CD4-positive, CD25-positive, alpha-beta regulatory T cell (primary cell): ENCODE results near the gene ATP8A2. TPM values are rescaled to one million over a fixed set of nuclear protein-coding genes. Genes with fewer than 3 reads are reported as not detected.

Source experiments
- ATAC-seq, 2 donors: fragments of 150-1000 bp; cut with Tn5 transposase; one replicate each; pipeline ENCODE4 v1.10.0; 2021; ENCODE audit warnings: low read depth in 2 of 2, moderate number of reproducible peaks in 2 of 2, moderate library complexity in 1 of 2
- DNase-seq, 3 donors: peaks; one replicate each; pipeline versions ENCODE4 v3.0.0 to v3.0.0-alpha.2; 2012 to 2022; ENCODE audit warnings: mixed read lengths in 1 of 3
- H3K27ac ChIP-seq: one replicate; pipeline ENCODE4 v1.7.0; 2013; ENCODE audit warnings: mild to moderate bottlenecking, low read length; ENCODE audit not compliant: insufficient read depth, poor library complexity, severe bottlenecking
- H3K27me3 ChIP-seq: one replicate; pipeline ENCODE4 v1.7.0; 2013; ENCODE audit warnings: low read length; ENCODE audit not compliant: control insufficient read depth, insufficient read depth
- H3K36me3 ChIP-seq: one replicate; pipeline ENCODE4 v1.7.0; 2013; ENCODE audit warnings: mild to moderate bottlenecking, low read length, moderate library complexity; ENCODE audit not compliant: control insufficient read depth, insufficient read depth
- H3K4me1 ChIP-seq: 2 replicates; pipeline ENCODE4 v1.7.0; 2013; ENCODE audit warnings: mild to moderate bottlenecking, low read length; ENCODE audit not compliant: insufficient read depth, control insufficient read depth, poor library complexity, severe bottlenecking
- H3K4me3 ChIP-seq: one replicate; pipeline ENCODE4 v1.7.0; 2013; ENCODE audit warnings: low read depth, mild to moderate bottlenecking, low read length, moderate library complexity
- H3K9me3 ChIP-seq, 2 experiments: 1 replicate in 1 of 2; 2 replicates in 1 of 2; pipeline ENCODE4 v1.7.0; 2013; ENCODE audit warnings: low read length in 2 of 2, mild to moderate bottlenecking in 1 of 2, moderate library complexity in 1 of 2; ENCODE audit not compliant: control insufficient read depth in 2 of 2
- H3K27ac Mint-ChIP-seq, 3 donors: one replicate each; pipeline ENCODE4 v1.8.0; 2020 to 2022; ENCODE audit warnings: mild to moderate bottlenecking in 3 of 3, mixed read lengths in 3 of 3, moderate library complexity in 2 of 3
- H3K27me3 Mint-ChIP-seq: one replicate; pipeline ENCODE4 v1.8.0; 2022; ENCODE audit warnings: mild to moderate bottlenecking, mixed read lengths
- H3K36me3 Mint-ChIP-seq: one replicate; pipeline ENCODE4 v1.8.0; 2020; ENCODE audit warnings: mixed read lengths
- H3K4me1 Mint-ChIP-seq, 4 donors: one replicate each; pipeline ENCODE4 v1.8.0; 2020 to 2022; ENCODE audit warnings: mixed read lengths in 4 of 4, mild to moderate bottlenecking in 1 of 4
- H3K4me3 Mint-ChIP-seq, 4 donors: one replicate each; pipeline ENCODE4 v1.8.0; 2020 to 2022; ENCODE audit warnings: mild to moderate bottlenecking in 4 of 4, mixed read lengths in 4 of 4, moderate library complexity in 3 of 4
- H3K9me3 Mint-ChIP-seq, 7 donors: one replicate each; pipeline ENCODE4 v1.8.0; 2020 to 2022; ENCODE audit warnings: mixed read lengths in 7 of 7, mild to moderate bottlenecking in 3 of 7, moderate library complexity in 2 of 7
- polyA plus RNA-seq, 4 donors: library from polyadenylated mRNA; unstranded; fragments of 300-500 nt; fragmentation: Illumina TruSeq; gene quantifications; one replicate each; pipeline ENCODE4 v1.2.3, GENCODE V29; 2021
- total RNA-seq: library from RNA; stranded (reverse); gene quantifications from one replicate; pipeline ENCODE4 v1.2.3, GENCODE V29; 2022

Gene ATP8A2
- total and polyA plus RNA-seq, 5 donors from 2014 or later: 0.29 to 0.68 (median 0.55) TPM

GRCh38 chr13:25886438-25887214, 514.9 kb downstream of the ATP8A2 start:
- H3K36me3 ChIP-seq: no peaks in the 10 kb centered on the region
- ATAC-seq (no peak), DNase-seq (no peak)
- H3K27me3 Mint-ChIP-seq: peaks cover 4% of the 10 kb centered on the region
- no peak overlapping the region for H3K4me3 ChIP-seq
- no peaks in the 10 kb centered on the region for H3K27me3 ChIP-seq
- no peaks in the 10 kb centered on the region for H3K4me1 ChIP-seq
- H3K27ac ChIP-seq: no peak overlapping the region
- H3K27ac Mint-ChIP-seq: no peak overlapping the region
- no peaks in the 10 kb centered on the region for H3K36me3 Mint-ChIP-seq
- peaks cover 9 to 19% (median 14%) of the 10 kb centered on the region in 4 donors for H3K4me1 Mint-ChIP-seq
- no peak overlapping the region for H3K4me3 Mint-ChIP-seq
- H3K9me3 ChIP-seq: no peaks in the 10 kb centered on the region
- no peaks in the 10 kb centered on the region for H3K9me3 Mint-ChIP-seq

GRCh38 chr13:25887962-25888655, 516.3 kb downstream of the ATP8A2 start:
- Histone ChIP-seq H3K4me3 (no peak overlapping the region), H3K27ac (peak overlapping the region; percentile 26), H3K27me3 (no peaks in the 10 kb centered on the region), H3K9me3 (no peaks in the 10 kb centered on the region), H3K4me1 (no peaks in the 10 kb centered on the region), H3K36me3 (no peaks in the 10 kb centered on the region)
- Mint-ChIP-seq H3K36me3 (no peaks in the 10 kb centered on the region), H3K4me1 (peaks cover 7 to 16% (median 13%) of the 10 kb centered on the region in 4 donors), H3K9me3 (peaks cover 0 to 1% (median 0%) of the 10 kb centered on the region in 7 donors), H3K27me3 (peaks cover 5% of the 10 kb centered on the region), H3K4me3 (peak overlapping the region in 3 of 4 donors; percentile 41 to 75 (median 65)), H3K27ac (peak overlapping the region; percentile 63 to 94 (median 81))
- peak in 2 of 3 donors; percentile 12 to 49 for DNase-seq
- peak; percentile 52 to 63 for ATAC-seq

- H3K4me1 ChIP-seq: no peaks in the 10 kb centered on the region
- DNase-seq (no peak), ATAC-seq (no peak)
- peak overlapping the region in 1 of 3 donors; percentile 38 for H3K27ac Mint-ChIP-seq
- peaks cover 5% of the 10 kb centered on the region for H3K27me3 Mint-ChIP-seq
- no peaks in the 10 kb centered on the region for H3K36me3 ChIP-seq
- no peaks in the 10 kb centered on the region for H3K9me3 ChIP-seq
- peaks cover 7 to 15% (median 13%) of the 10 kb centered on the region in 4 donors for H3K4me1 Mint-ChIP-seq
- no peak overlapping the region for H3K4me3 Mint-ChIP-seq
- peaks cover 0 to 1% (median 0%) of the 10 kb centered on the region in 7 donors for H3K9me3 Mint-ChIP-seq
- H3K27ac ChIP-seq: no peak overlapping the region
- H3K4me3 ChIP-seq: no peak overlapping the region
- H3K27me3 ChIP-seq: no peaks in the 10 kb centered on the region
- no peaks in the 10 kb centered on the region for H3K36me3 Mint-ChIP-seq
Observed at GRCh38 chr13:25890671-25891212, 519.0 kb downstream of the ATP8A2 start.

GRCh38 chr13:25898991-25899390, 527.2 kb downstream of the ATP8A2 start:
- H3K36me3 ChIP-seq: no peaks in the 10 kb centered on the region
- Mint-ChIP-seq H3K36me3 (no peaks in the 10 kb centered on the region), H3K4me1 (peaks cover 13 to 23% (median 18%) of the 10 kb centered on the region in 4 donors), H3K27me3 (peaks cover 29% of the 10 kb centered on the region), H3K27ac (peak overlapping the region in 1 of 3 donors; percentile 62), H3K9me3 (peaks cover 0 to 9% (median 0%) of the 10 kb centered on the region in 7 donors), H3K4me3 (peak overlapping the region in 2 of 4 donors; percentile 59 to 71)
- no peaks in the 10 kb centered on the region for H3K9me3 ChIP-seq
- H3K27me3 ChIP-seq: no peaks in the 10 kb centered on the region
- DNase-seq (no peak), ATAC-seq (no peak)
- no peak overlapping the region for H3K27ac ChIP-seq
- no peak overlapping the region for H3K4me3 ChIP-seq
- peaks cover 34% of the 10 kb centered on the region for H3K4me1 ChIP-seq

GRCh38 chr13:25899464-25899863, 527.7 kb downstream of the ATP8A2 start:
- Mint-ChIP-seq H3K36me3 (no peaks in the 10 kb centered on the region), H3K9me3 (peaks cover 0 to 9% (median 0%) of the 10 kb centered on the region in 7 donors), H3K4me3 (peak overlapping the region in 3 of 4 donors; percentile 23 to 71 (median 59)), H3K4me1 (peaks cover 13 to 23% (median 18%) of the 10 kb centered on the region in 4 donors), H3K27ac (peak overlapping the region in 2 of 3 donors; percentile 62 to 85), H3K27me3 (peaks cover 29% of the 10 kb centered on the region)
- Histone ChIP-seq H3K9me3 (no peaks in the 10 kb centered on the region), H3K4me3 (no peak overlapping the region), H3K4me1 (peaks cover 34% of the 10 kb centered on the region), H3K36me3 (no peaks in the 10 kb centered on the region), H3K27me3 (no peaks in the 10 kb centered on the region), H3K27ac (no peak overlapping the region)
- DNase-seq: no peak
- no peak for ATAC-seq

- Mint-ChIP-seq H3K27ac (peak overlapping the region in 2 of 3 donors; percentile 85 to 89), H3K4me1 (peaks cover 13 to 23% (median 18%) of the 10 kb centered on the region in 4 donors), H3K4me3 (peak overlapping the region in 3 of 4 donors; percentile 11 to 71 (median 56)), H3K27me3 (peaks cover 29% of the 10 kb centered on the region), H3K9me3 (peaks cover 0 to 9% (median 0%) of the 10 kb centered on the region in 7 donors), H3K36me3 (no peaks in the 10 kb centered on the region)
- H3K9me3 ChIP-seq: no peaks in the 10 kb centered on the region
- H3K27ac ChIP-seq: no peak overlapping the region
- DNase-seq (no peak), ATAC-seq (no peak)
- no peaks in the 10 kb centered on the region for H3K27me3 ChIP-seq
- H3K36me3 ChIP-seq: no peaks in the 10 kb centered on the region
- no peak overlapping the region for H3K4me3 ChIP-seq
- H3K4me1 ChIP-seq: peaks cover 34% of the 10 kb centered on the region
Observed at GRCh38 chr13:25899952-25900351, 528.2 kb downstream of the ATP8A2 start.

- Histone ChIP-seq H3K4me3 (peak overlapping the region; percentile 81), H3K9me3 (no peaks in the 10 kb centered on the region), H3K4me1 (peaks cover 47% of the 10 kb centered on the region), H3K27ac (no peak overlapping the region), H3K27me3 (no peaks in the 10 kb centered on the region), H3K36me3 (no peaks in the 10 kb centered on the region)
- Mint-ChIP-seq H3K27ac (peak overlapping the region in 1 of 3 donors; percentile 27), H3K27me3 (peaks cover 29% of the 10 kb centered on the region), H3K36me3 (no peaks in the 10 kb centered on the region), H3K4me3 (peak overlapping the region in 1 of 4 donors; percentile 76), H3K4me1 (peaks cover 13 to 23% (median 18%) of the 10 kb centered on the region in 4 donors), H3K9me3 (peaks cover 0 to 7% (median 0%) of the 10 kb centered on the region in 7 donors)
- peak; percentile 89 to 95 for ATAC-seq
- peak; percentile 7 to 76 (median 60) for DNase-seq
Observed at GRCh38 chr13:25901460-25902376, 529.9 kb downstream of the ATP8A2 start.
